Stimulated activated CD4-positive, alpha-beta T cell treated with anti-CD3 and anti-CD28 coated beads, TNF-alpha, amount 100 ng/mL, for 48 hours (primary cell): ENCODE results near the gene CYP1B1.
"Not testable (repeated sequence)": the region's sequence is repeated elsewhere in the genome, so short reads cannot be mapped to it uniquely, and the experiment has no call there.

ENCODE experiments used
- DNase-seq, 3 donors: peaks; one replicate each; pipeline ENCODE4 v3.0.0-alpha.2; 2020; ENCODE audit warnings: low read depth in 3 of 3

CYP1B1 gene

DNA sequence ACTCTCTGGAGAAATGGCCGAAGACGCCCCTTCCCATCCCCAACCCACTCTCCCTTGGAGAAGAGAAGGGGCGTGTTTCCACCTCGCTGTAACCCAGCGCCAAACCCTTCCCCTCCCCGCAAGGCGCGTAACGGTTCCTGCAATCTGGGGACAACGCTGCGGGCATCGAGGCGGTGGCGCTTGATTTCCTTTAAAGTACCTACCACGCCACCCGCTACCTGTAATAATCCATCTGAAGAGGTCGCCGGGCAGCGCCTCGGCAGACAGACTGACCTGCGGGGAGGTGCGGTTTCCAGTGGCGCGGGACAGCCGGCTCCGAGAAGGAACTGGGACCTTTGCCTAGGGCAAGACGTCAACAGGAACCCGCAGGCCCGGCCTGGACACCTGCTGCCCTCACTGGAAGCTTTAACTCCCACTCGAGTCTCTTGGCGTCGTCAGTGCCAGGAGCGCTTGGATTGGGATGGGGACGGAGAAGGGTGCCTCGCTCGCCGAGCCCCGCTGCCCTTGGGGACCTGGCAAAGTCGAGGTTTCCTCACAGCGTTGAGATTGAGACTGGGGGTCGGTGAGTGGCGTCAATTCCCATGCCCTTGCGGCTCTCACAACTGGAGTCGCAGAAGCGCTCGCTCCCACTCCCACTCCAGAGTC lies at the start of gene CYP1B1:
CYP1B1 (minus strand) TSS at position 645 of the 645 bp plus-strand sequence. CDS start 763 bp downstream, outside the sequence.
- DNase-seq = no peak

DNA sequence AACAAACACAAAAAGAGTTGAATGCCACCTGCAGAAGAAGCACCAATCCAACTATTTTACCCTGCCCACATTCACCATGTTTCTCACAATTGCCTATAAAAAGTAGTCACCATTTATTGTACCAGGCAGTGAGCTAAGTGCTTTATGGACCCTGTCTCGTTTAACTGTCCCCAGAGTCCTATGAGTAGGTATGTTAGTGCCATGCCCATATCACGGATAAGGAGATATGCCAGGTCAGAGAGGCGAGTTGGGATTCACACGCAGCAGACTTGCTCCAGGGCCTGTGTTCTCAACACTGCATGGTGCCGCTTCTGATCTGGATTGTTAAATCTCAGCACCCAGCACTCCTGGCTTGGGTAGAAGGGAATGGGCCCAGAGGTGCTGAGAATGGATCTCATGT lies 49.1 kb upstream of the CYP1B1 start:
- DNase-seq = no peak

DNA sequence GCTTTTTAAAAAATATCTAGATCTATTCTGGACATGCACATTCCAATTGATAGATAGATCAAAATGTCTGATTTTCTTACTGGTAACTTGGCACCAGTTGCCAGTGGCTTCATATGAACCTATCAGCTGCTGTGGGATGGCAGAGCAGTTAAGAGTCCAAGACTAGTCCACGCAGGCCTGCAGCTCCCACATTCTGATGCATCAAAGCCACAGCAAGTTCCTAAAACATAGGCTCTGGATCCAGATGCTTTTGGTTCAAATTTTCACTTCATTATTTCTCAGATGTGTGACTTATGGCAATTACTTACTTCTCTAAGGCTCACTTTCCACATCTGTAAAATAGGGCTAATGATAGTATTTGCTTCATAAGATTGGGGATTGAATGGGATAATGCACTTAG lies 48.0 kb upstream of the CYP1B1 start:
- no peak for DNase-seq

DNA sequence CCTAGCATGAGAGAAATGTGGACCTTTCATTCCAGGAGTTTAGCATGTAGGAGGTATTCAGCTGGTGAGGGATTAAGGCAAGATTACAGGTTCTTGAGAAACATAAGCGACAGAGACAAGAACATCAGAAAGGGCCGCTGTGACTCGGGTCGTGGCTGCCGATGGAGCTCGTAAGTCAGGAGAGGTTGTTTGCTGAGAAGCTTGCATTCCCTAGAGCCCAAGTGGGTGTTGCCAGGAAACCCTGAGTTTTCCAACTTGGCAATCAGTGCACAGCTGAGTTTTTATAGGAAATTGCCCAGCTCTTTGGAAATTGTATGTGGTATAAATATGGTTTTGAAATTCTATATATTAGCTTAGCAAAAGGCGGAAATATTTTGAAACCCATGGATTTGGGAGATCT lies 46.4 kb upstream of the CYP1B1 start:
- DNase-seq = no peak

GRCh38 chr2:38121481-38121880 lies 45.5 kb upstream of the CYP1B1 start:
- no peak for DNase-seq

GRCh38 chr2:38120829-38121228 lies 44.9 kb upstream of the CYP1B1 start:
- no peak for DNase-seq

GRCh38 chr2:38120264-38120592 lies 44.3 kb upstream of the CYP1B1 start:
- no peak for DNase-seq

GRCh38 chr2:38116762-38117161 lies 40.8 kb upstream of the CYP1B1 start:
- no peak for DNase-seq

- peak; percentile 56 to 71 (median 69) for DNase-seq
Observed at GRCh38 chr2:38115216-38116032, 39.5 kb upstream of the CYP1B1 start.

- DNase-seq = no peak
Observed at GRCh38 chr2:38113981-38114708, 38.2 kb upstream of the CYP1B1 start.

DNA sequence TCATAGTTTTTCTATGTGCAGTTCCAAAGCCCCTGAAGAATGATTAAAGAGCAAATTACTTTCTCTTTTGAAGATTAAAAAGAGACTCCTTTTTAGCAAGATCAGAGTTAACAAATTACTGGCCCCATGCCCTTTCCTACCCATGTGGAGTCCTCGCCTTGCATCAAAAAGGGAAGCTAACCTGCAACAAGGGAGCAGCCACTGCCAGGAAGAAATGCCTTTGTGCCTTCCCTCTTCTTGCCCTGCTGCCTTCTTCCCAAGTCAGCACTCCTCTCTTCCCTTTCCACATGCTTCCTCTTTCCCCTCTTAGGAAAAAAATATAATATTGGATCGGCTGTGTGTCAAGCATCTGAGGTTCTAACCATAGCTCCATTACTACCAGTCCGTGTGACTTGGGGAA lies 37.1 kb upstream of the CYP1B1 start:
- no peak for DNase-seq

GRCh38 chr2:38111350-38111749 lies 35.4 kb upstream of the CYP1B1 start:
- not testable (repeated sequence) for DNase-seq

DNA sequence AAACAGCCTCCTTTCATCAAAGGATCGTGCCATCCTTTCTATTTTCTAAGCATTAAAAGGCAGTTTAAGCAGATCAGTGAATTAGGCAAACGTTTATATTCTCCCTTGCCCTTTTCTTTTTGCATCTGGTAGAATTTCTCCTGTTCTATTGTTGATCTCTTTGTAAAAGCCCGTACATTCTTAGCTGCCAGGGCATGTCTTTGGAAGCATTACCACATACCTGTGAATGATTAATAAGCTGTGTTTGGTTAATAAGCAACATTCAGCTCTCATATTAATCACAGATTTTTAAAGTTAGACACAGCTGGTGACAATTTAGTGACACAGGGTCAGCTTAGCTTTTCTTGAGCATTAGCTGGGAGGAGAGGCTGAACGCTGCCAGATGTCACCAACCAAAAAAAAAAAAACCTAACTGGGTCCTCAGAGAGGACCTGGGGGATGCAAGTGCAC lies 33.8 kb upstream of the CYP1B1 start:
- DNase-seq = no peak

GRCh38 chr2:38108907-38109731 lies 33.2 kb upstream of the CYP1B1 start:
- DNase-seq = no peak

DNA sequence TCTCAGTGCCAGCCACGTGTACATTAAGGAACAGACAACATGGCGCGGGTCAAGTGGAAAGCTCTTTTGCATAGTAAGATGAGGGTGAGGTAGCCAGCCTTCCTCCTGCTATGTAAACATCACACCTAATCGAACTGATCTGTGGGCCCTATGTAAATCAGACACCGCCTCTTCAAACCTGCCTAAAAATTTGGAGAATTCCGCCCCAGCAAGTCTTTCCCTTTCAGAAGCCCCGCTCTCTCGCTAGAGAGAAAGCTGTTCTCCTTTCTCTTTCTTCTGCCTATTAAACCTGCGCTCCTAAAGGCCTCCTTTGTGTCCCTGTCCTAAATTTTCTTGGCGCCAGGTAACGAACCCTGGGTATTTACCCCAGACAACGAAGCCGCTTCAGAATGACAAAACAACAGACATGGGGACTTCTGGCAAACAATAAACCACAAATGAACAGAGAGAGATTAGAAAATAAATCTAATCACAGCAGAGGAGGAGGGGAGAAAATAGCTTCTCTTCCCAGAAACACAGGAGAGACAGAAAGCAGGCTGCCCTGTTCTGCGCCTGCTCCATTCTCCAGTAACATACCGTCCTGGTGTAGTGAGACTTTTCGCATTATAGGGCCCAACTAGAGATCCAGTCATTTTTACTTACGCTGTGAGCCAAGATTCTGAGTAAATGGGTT lies 31.9 kb upstream of the CYP1B1 start:
- DNase-seq = no peak

DNA sequence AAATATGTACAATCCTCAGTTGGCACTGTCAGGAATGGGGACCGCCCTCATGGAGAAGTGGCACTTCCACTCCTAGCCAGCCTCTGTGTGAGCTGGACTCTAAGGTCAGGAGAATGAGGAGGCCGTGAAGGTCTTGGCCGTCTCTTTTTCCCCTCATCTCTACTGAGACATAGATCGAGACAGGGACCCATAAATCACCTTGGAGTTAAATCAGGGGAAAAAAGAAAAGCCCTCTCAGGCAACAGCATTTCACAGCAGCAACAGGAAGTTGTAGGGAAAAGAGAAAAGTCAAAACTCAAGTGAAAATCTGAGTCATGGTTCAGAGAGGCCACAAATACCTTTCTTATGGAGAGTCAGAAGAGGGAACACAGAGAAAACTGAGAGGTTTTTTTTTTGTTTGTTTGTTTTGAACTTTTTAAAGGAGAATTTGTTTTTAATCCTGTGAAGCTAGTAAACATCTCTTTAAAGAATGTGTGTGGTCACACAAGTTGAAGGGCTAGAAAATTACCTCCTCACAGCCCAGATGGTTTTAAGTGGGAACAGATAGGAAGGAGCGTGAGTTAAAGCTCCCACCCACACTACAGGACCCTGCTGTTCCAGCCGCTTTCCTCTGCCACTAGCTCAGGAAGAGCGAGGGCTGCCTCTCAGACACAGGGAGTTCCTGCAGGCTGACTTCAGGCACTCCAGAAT lies 30.6 kb upstream of the CYP1B1 start:
- DNase-seq = no peak

- DNase-seq = no peak
Observed at GRCh38 chr2:38105922-38106321, 30.0 kb upstream of the CYP1B1 start.

DNA sequence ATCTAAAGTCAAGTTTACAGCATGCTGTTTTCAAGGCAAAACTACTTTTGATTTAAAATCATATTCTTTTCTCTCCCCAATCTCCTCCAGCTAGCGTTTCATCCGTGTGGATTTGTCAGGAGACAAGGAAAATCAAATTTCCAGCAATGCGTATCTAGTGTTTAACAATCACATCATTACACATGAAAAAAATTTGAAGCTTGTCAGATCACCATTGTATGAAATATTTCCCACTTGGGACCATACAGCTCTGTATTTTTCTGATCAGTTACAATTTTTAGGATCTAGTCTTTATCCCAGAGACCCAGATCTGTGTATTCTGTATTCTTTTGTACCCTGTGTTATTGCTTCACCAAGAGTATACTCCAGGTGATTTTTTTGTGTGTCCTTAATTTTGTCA lies 28.6 kb upstream of the CYP1B1 start:
- no peak for DNase-seq

DNA sequence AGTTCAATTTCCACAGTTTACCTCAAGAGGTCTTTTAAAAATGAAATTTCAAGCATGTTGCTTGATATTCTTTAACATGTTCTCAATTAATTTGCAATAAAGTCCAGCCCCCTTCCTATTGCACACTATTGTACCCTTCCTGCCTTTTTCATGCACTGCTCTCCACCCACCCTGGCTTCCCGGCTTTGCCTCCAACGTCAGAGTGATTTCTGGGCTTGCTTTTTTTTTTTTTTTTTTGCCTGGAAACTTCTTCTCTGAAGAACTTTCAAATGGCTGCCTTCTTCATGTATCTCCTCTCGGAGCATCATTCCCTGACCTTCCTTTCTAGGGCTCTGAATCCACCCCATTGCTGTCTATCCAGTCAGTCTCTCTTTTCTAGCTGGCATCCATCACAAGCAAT lies 24.4 kb upstream of the CYP1B1 start:
- no peak for DNase-seq
